Endodermal cell (in vitro differentiated cells): ENCODE measurements around the gene CRKL. TPM values are rescaled to one million over a fixed set of nuclear protein-coding genes. Genes with fewer than 3 reads are reported as not detected.

ENCODE experiments used
- DNase-seq: peaks from one replicate; pipeline ENCODE4 v3.0.0-alpha.2; 2017
- H3K27ac ChIP-seq: 2 replicates; pipeline ENCODE4 v1.5.1; 2013; ENCODE audit warnings: mild to moderate bottlenecking, low read depth, low read length, moderate library complexity
- H3K27me3 ChIP-seq: 2 replicates; pipeline ENCODE4 v1.6.1; 2013; ENCODE audit warnings: mild to moderate bottlenecking, low read length, moderate library complexity; ENCODE audit not compliant: insufficient read depth, control insufficient read depth, poor library complexity, severe bottlenecking
- H3K36me3 ChIP-seq: 2 replicates; pipeline ENCODE4 v1.7.0; 2013; ENCODE audit warnings: mild to moderate bottlenecking, low read length, moderate library complexity; ENCODE audit not compliant: control insufficient read depth, insufficient read depth
- H3K4me1 ChIP-seq: one replicate; pipeline ENCODE4 v1.7.0; 2013; ENCODE audit warnings: low read length; ENCODE audit not compliant: control insufficient read depth, insufficient read depth
- H3K4me3 ChIP-seq: 2 replicates; pipeline ENCODE4 v1.5.1; 2013; ENCODE audit warnings: mild to moderate bottlenecking, low read length, moderate library complexity
- H3K9ac ChIP-seq: 2 replicates; pipeline ENCODE4 v1.6.1; 2013; ENCODE audit warnings: mild to moderate bottlenecking, low read length, moderate library complexity; ENCODE audit not compliant: poor library complexity, severe bottlenecking; ENCODE audit errors: extremely low read depth
- H3K9me3 ChIP-seq: 2 replicates; pipeline ENCODE4 v1.6.1; 2013; ENCODE audit warnings: mild to moderate bottlenecking, low read length, moderate library complexity; ENCODE audit not compliant: control insufficient read depth
- H3K27ac Mint-ChIP-seq: 2 replicates; pipeline ENCODE4 v1.8.0; 2020; ENCODE audit warnings: mixed read lengths
- H3K27me3 Mint-ChIP-seq: 2 replicates; pipeline ENCODE4 v1.8.0; 2021; ENCODE audit warnings: mild to moderate bottlenecking, mixed read lengths; ENCODE audit not compliant: insufficient read depth
- H3K36me3 Mint-ChIP-seq: 2 replicates; pipeline ENCODE4 v1.8.0; 2020; ENCODE audit warnings: low read depth, mixed read lengths
- H3K4me1 Mint-ChIP-seq: 2 replicates; pipeline ENCODE4 v1.8.0; 2020; ENCODE audit warnings: mixed read lengths
- H3K4me3 Mint-ChIP-seq: 2 replicates; pipeline ENCODE4 v1.8.0; 2020; ENCODE audit warnings: mild to moderate bottlenecking, moderate library complexity, mixed read lengths
- H3K9me3 Mint-ChIP-seq: 2 replicates; pipeline ENCODE4 v1.8.0; 2020; ENCODE audit warnings: mild to moderate bottlenecking, mixed read lengths
- CTCF ChIP-seq: fragments of 200-600 bp; sonication (generic); conservative IDR thresholded peaks from 2 replicates; pipeline ENCODE4 v1.5.0; 2021; ENCODE audit warnings: antibody characterized with exemption, mild to moderate bottlenecking
- WGBS, 2 experiments: methylation state at CpG; one replicate each; pipeline versions ENCODE4 v1.1.5 to v1.1.7; 2013; ENCODE audit warnings: missing lambda C conversion rate in 2 of 2, mixed read lengths in 1 of 2; ENCODE audit not compliant: insufficient coverage in 1 of 2, insufficient read length in 1 of 2; 5-methylcytosine and 5-hydroxymethylcytosine counted together
- total RNA-seq, 2 donors: library from RNA; stranded (reverse); fragmentation: NEBNext Ultra II Directional in 1 of 2; extraction: Animal tissue kit (Norgen Biotek cat#: 25700) in 1 of 2; gene quantifications; 2 replicates in 1 of 2; 3 replicates in 1 of 2; pipeline ENCODE4 v1.2.1, GENCODE V29; 2021

Gene CRKL
- total RNA-seq, 2 donors from 2014 or later: 89.5 to 104 TPM

- Histone ChIP-seq H3K27ac (no peak overlapping the region), H3K4me3 (no peak overlapping the region), H3K27me3 (no peaks in the 10 kb centered on the region), H3K4me1 (peaks cover 5% of the 10 kb centered on the region), H3K9ac (no peak overlapping the region), H3K9me3 (no peaks in the 10 kb centered on the region), H3K36me3 (peaks cover 21% of the 10 kb centered on the region)
- H3K27ac Mint-ChIP-seq: no peak overlapping the region
- TF ChIP-seq CTCF: no peak
- no peak overlapping the region for H3K4me3 Mint-ChIP-seq
- H3K9me3 Mint-ChIP-seq: no peaks in the 10 kb centered on the region
- H3K4me1 Mint-ChIP-seq: peaks cover 12% of the 10 kb centered on the region
- H3K27me3 Mint-ChIP-seq: no peaks in the 10 kb centered on the region
- WGBS, 2 experiments: 94 to 100% methylated on average over 4 of the region's 6 CpGs
- peaks cover 45% of the 10 kb centered on the region for H3K36me3 Mint-ChIP-seq
- no peak for DNase-seq
Measured at GRCh38 chr22:20882855-20883254, 34.4 kb upstream of the CRKL start.

- peaks cover 5% of the 10 kb centered on the region for H3K4me1 ChIP-seq
- DNase-seq: no peak
- peak overlapping the region; percentile 39 for H3K27ac Mint-ChIP-seq
- H3K4me1 Mint-ChIP-seq: peaks cover 16% of the 10 kb centered on the region
- H3K4me3 ChIP-seq: no peak overlapping the region
- H3K36me3 ChIP-seq: peaks cover 27% of the 10 kb centered on the region
- TF ChIP-seq CTCF: no peak
- H3K36me3 Mint-ChIP-seq: peaks cover 46% of the 10 kb centered on the region
- no peak overlapping the region for H3K27ac ChIP-seq
- no peak overlapping the region for H3K4me3 Mint-ChIP-seq
- H3K9me3 ChIP-seq: no peaks in the 10 kb centered on the region
- no peaks in the 10 kb centered on the region for H3K9me3 Mint-ChIP-seq
- no peaks in the 10 kb centered on the region for H3K27me3 ChIP-seq
- 88 to 93% methylated on average over 2 to 4 of the region's 4 CpGs for WGBS, 2 experiments
- no peaks in the 10 kb centered on the region for H3K27me3 Mint-ChIP-seq
- no peak overlapping the region for H3K9ac ChIP-seq
Measured at GRCh38 chr22:20884454-20884853, 32.8 kb upstream of the CRKL start.

GRCh38 chr22:20885017-20885556 lies 32.1 kb upstream of the CRKL start:
- Mint-ChIP-seq H3K27me3 (no peaks in the 10 kb centered on the region), H3K4me1 (peaks cover 23% of the 10 kb centered on the region), H3K27ac (peak overlapping the region; percentile 96), H3K36me3 (peaks cover 48% of the 10 kb centered on the region), H3K9me3 (no peaks in the 10 kb centered on the region), H3K4me3 (no peak overlapping the region)
- no peak overlapping the region for H3K4me3 ChIP-seq
- DNase-seq: no peak
- H3K9me3 ChIP-seq: no peaks in the 10 kb centered on the region
- no peak for TF ChIP-seq CTCF
- H3K36me3 ChIP-seq: peaks cover 27% of the 10 kb centered on the region
- 72 to 75% methylated on average over 6 to 8 of the region's 8 CpGs for WGBS, 2 experiments
- peak overlapping the region; percentile 49 for H3K9ac ChIP-seq
- peaks cover 5% of the 10 kb centered on the region for H3K4me1 ChIP-seq
- H3K27me3 ChIP-seq: no peaks in the 10 kb centered on the region
- H3K27ac ChIP-seq: peak overlapping the region; percentile 33
